Caco-2 (cell line): Measurements from ENCODE around the gene PRXL2A. TPM values are rescaled to one million over a fixed set of nuclear protein-coding genes. Genes with fewer than 3 reads are reported as not detected.

ENCODE experiments used
- BruUV-seq: library from RNA; stranded (reverse); fragments of 400-500 nt; replicated peaks from 2 replicates; lab custom pipeline; 2021; lab: Mats Ljungman, UMichigan
- CTCF ChIA-PET: fragments of 300-600 bp; sonication (Branson Sonifier 250); formaldehyde crosslinking; loops from one replicate; lab custom pipeline; 2022; ENCODE audit warnings: antibody characterized with exemption; lab: Charles Lee
- POLR2A ChIA-PET: fragments of 300-600 bp; sonication (Branson Sonifier 250); formaldehyde crosslinking; loops from one replicate; lab custom pipeline; 2022; ENCODE audit warnings: antibody characterized with exemption; lab: Charles Lee
- DNase-seq, 2 experiments: peaks; one replicate each; pipeline versions ENCODE4 v3.0.0 to v3.0.0-alpha.2; 2020 to 2022
- H3K27me3 ChIP-seq: replicated peaks from 2 replicates; pipeline ENCODE4 v1.6.0; 2011; ENCODE audit warnings: low read length; ENCODE audit not compliant: control insufficient read depth, insufficient read depth
- H3K36me3 ChIP-seq: 2 replicates; pipeline ENCODE4 v1.5.1; 2011; ENCODE audit warnings: low read length; ENCODE audit not compliant: control insufficient read depth, insufficient read depth
- H3K4me1 ChIP-seq: fragments of 250-450 bp; sonication (Bioruptor Pico); 2 replicates; pipeline ENCODE4 v1.5.1; 2020; ENCODE audit warnings: mild to moderate bottlenecking
- H3K4me3 ChIP-seq: 2 replicates; pipeline ENCODE4 v1.5.1; 2011; ENCODE audit warnings: low read depth, mild to moderate bottlenecking, control low read depth, low read length
- H3K9me3 ChIP-seq: fragments of 250-450 bp; sonication (Bioruptor Pico); 2 replicates; pipeline ENCODE4 v1.5.1; 2020; ENCODE audit warnings: mild to moderate bottlenecking, moderate library complexity
- H3K27ac Mint-ChIP-seq: one replicate; pipeline ENCODE4 v1.8.0; 2022; ENCODE audit warnings: mixed read lengths; ENCODE audit not compliant: unreplicated experiment
- H3K27me3 Mint-ChIP-seq: one replicate; pipeline ENCODE4 v1.8.0; 2022; ENCODE audit warnings: mixed read lengths; ENCODE audit not compliant: insufficient read depth, unreplicated experiment
- H3K36me3 Mint-ChIP-seq: one replicate; pipeline ENCODE4 v1.8.0; 2022; ENCODE audit warnings: mild to moderate bottlenecking, mixed read lengths; ENCODE audit not compliant: insufficient read depth, unreplicated experiment
- H3K4me1 Mint-ChIP-seq: one replicate; pipeline ENCODE4 v1.8.0; 2022; ENCODE audit warnings: low read depth, mixed read lengths; ENCODE audit not compliant: unreplicated experiment
- H3K4me3 Mint-ChIP-seq: one replicate; pipeline ENCODE4 v1.8.0; 2022; ENCODE audit warnings: mild to moderate bottlenecking, moderate library complexity, mixed read lengths; ENCODE audit not compliant: unreplicated experiment
- H3K9me3 Mint-ChIP-seq: one replicate; pipeline ENCODE4 v1.8.0; 2022; ENCODE audit warnings: mixed read lengths; ENCODE audit not compliant: unreplicated experiment
- intact Hi-C: fragments of 100-400 bp; cut with micrococcal nuclease; formaldehyde crosslinking; loops from one replicate; pipeline ENCODE4 v1.10.0; 2022; ENCODE audit not compliant: unreplicated experiment
- total RNA-seq: library from RNA; stranded (reverse); gene quantifications from 2 replicates; pipeline ENCODE4 v1.2.3, GENCODE V29; 2022
- TF ChIP-seq, protein P1 (sequence below), 2 experiments: fragments of 200-600 bp in 1 of 2; IDR thresholded peaks; 1 replicate in 1 of 2; 2 replicates in 1 of 2; pipeline versions ENCODE4 v1.5.1 to v1.8.0; 2011 to 2022; ENCODE audit warnings: antibody characterized with exemption in 1 of 2, control low read depth in 1 of 2, inconsistent platforms in 1 of 2, low read depth in 1 of 2, low read length in 1 of 2, mild to moderate bottlenecking in 1 of 2, moderate library complexity in 1 of 2; ENCODE audit not compliant: insufficient read depth in 1 of 2, severe bottlenecking in 1 of 2, unreplicated experiment in 1 of 2

PRXL2A gene
- total RNA-seq, 1 experiment from 2014 or later: 88.6 TPM

DNA sequence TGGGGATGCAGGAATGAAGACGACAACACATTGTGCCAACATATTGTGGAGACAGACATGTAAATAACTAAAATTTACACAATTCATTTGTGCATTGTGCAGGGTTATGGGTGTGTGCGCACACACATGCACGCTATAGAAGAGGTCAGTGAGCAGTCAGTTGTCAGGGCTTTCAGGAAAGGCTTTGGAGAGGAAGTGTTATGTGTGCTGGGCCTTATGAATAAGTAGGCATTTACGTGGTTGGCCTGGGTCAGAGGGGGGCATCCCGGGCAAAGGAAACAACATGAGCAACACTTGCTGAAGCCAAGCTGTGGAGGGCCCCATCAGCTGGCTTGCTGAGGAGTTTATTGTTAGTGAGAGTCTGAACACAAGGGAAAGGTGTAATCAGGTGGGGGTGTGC, 4.1 kb downstream of the PRXL2A start:
- Histone ChIP-seq H3K4me3 (no peak overlapping the region), H3K36me3 (no peaks in the 10 kb centered on the region; the same call in 1 of the 2 replicates), H3K4me1 (peaks cover 48% of the 10 kb centered on the region), H3K9me3 (no peaks in the 10 kb centered on the region), H3K27me3 (no peaks in the 10 kb centered on the region)
- BruUV-seq: no TSS peak
- TF ChIP-seq, protein P1, sequence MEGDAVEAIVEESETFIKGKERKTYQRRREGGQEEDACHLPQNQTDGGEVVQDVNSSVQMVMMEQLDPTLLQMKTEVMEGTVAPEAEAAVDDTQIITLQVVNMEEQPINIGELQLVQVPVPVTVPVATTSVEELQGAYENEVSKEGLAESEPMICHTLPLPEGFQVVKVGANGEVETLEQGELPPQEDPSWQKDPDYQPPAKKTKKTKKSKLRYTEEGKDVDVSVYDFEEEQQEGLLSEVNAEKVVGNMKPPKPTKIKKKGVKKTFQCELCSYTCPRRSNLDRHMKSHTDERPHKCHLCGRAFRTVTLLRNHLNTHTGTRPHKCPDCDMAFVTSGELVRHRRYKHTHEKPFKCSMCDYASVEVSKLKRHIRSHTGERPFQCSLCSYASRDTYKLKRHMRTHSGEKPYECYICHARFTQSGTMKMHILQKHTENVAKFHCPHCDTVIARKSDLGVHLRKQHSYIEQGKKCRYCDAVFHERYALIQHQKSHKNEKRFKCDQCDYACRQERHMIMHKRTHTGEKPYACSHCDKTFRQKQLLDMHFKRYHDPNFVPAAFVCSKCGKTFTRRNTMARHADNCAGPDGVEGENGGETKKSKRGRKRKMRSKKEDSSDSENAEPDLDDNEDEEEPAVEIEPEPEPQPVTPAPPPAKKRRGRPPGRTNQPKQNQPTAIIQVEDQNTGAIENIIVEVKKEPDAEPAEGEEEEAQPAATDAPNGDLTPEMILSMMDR (IDR thresholded peaks at IDR 0.05; ENCODE audit: insufficient read depth in 1 of 2, low read depth in 1 of 2, low read length in 1 of 2, severe bottlenecking in 1 of 2, unreplicated experiment in 1 of 2): no peak
- no peak for DNase-seq
- Mint-ChIP-seq H3K4me1 (peaks cover 47% of the 10 kb centered on the region), H3K36me3 (peaks cover 15% of the 10 kb centered on the region), H3K27ac (no peak overlapping the region), H3K4me3 (no peak overlapping the region), H3K27me3 (no peaks in the 10 kb centered on the region), H3K9me3 (no peaks in the 10 kb centered on the region)
- ChIA-PET CTCF (no interaction called here), POLR2A (no interaction called here)
- intact Hi-C loops: no loop called here

DNA sequence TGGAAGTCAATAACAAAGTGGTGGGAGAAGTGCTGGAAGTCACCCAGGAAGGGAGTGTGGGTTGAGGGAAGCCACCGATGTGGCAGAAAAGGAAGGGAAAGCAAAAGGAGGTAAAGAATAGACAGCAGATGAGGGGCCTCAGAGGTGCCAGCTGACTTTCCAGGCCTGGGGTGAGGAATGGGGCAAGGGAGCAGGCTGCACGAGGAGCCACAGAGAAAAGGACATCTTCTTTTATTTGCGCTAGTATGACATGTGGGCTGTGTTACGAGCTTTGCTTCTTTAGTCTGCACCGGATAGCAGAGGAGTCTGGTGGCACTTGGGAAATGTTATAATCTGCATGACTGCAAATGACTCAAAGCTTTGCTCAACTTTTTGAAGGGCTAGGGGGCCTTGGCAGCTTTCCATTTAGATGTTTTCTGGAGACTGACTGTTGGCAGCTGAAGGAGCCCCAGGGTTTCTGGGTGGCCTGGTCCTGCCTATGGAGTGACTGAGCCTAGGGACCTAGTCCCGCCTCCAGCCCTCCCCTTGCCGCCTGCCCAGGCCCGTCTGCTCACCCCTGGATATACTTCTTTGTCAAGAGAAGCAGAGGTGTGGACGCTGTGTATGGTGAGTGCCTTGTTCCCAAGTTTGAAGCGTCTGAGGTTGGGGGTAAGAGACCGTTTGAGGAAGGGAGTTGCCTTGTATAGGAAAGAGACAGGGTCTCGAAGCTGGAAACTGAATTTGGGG, 5.1 kb downstream of the PRXL2A start:
- no peaks in the 10 kb centered on the region for H3K27me3 ChIP-seq
- H3K4me3 ChIP-seq: no peak overlapping the region
- H3K4me1 ChIP-seq: peaks cover 49% of the 10 kb centered on the region
- Mint-ChIP-seq H3K4me1 (peaks cover 56% of the 10 kb centered on the region), H3K9me3 (no peaks in the 10 kb centered on the region), H3K36me3 (peaks cover 8% of the 10 kb centered on the region), H3K4me3 (no peak overlapping the region), H3K27ac (peak overlapping the region; percentile 23), H3K27me3 (no peaks in the 10 kb centered on the region)
- ChIA-PET POLR2A (no interaction called here), CTCF (no interaction called here)
- no TSS peak for BruUV-seq
- intact Hi-C loops: no loop called here
- H3K9me3 ChIP-seq: no peaks in the 10 kb centered on the region
- no peak for DNase-seq
- TF ChIP-seq, protein P1 (IDR thresholded peaks at IDR 0.05; ENCODE audit: insufficient read depth in 1 of 2, low read depth in 1 of 2, low read length in 1 of 2, severe bottlenecking in 1 of 2, unreplicated experiment in 1 of 2): no peak
- H3K36me3 ChIP-seq: no peaks in the 10 kb centered on the region; the same call in 1 of the 2 replicates

- BruUV-seq: no TSS peak
- Histone ChIP-seq H3K27me3 (no peaks in the 10 kb centered on the region), H3K4me1 (peaks cover 48% of the 10 kb centered on the region), H3K36me3 (no peaks in the 10 kb centered on the region; the same call in 1 of the 2 replicates), H3K9me3 (no peaks in the 10 kb centered on the region), H3K4me3 (no peak overlapping the region)
- no peak for DNase-seq
- Mint-ChIP-seq H3K4me1 (peaks cover 59% of the 10 kb centered on the region), H3K4me3 (no peak overlapping the region), H3K36me3 (peaks cover 6% of the 10 kb centered on the region), H3K9me3 (no peaks in the 10 kb centered on the region), H3K27ac (peak overlapping the region; percentile 23), H3K27me3 (no peaks in the 10 kb centered on the region)
- ChIA-PET CTCF (no interaction called here), POLR2A (no interaction called here)
- TF ChIP-seq, protein P1 (IDR thresholded peaks at IDR 0.05; ENCODE audit: insufficient read depth in 1 of 2, low read depth in 1 of 2, low read length in 1 of 2, severe bottlenecking in 1 of 2, unreplicated experiment in 1 of 2): no peak
- intact Hi-C loops: no loop called here
Observed at GRCh38 chr10:80414142-80414895, 6.0 kb downstream of the PRXL2A start.
